ENCODE data around the gene SUCO. TPM values are rescaled to one million over a fixed set of nuclear protein-coding genes. Genes with fewer than 3 reads are reported as not detected.

SUCO gene
- total RNA-seq, 2 donors from 2014 or later: 62.2 TPM

- H3K27ac ChIP-seq (ENCODE audit: low read depth, low read length): no peak overlapping the region
- H3K36me3 ChIP-seq (ENCODE audit: control insufficient read depth, insufficient read depth, low read length): no peaks in the 10 kb centered on the region
- Mint-ChIP-seq H3K9me3 (no peaks in the 10 kb centered on the region), H3K27ac (no peak overlapping the region), H3K4me1 (peaks cover 12% of the 10 kb centered on the region), H3K27me3 (ENCODE audit: insufficient read depth) (no peaks in the 10 kb centered on the region), H3K36me3 (ENCODE audit: low read depth) (no peaks in the 10 kb centered on the region), H3K4me3 (no peak overlapping the region)
- no peaks in the 10 kb centered on the region for H3K9me3 ChIP-seq (ENCODE audit: control insufficient read depth, low read length)
- no peak overlapping the region for H3K4me3 ChIP-seq (ENCODE audit: low read length)
- WGBS, 2 experiments (ENCODE audit: insufficient coverage in 1 of 2, insufficient read length in 1 of 2): 94% methylated on average over 4 of the region's 4 CpGs
- no peaks in the 10 kb centered on the region for H3K4me1 ChIP-seq (ENCODE audit: control insufficient read depth, insufficient read depth, low read length)
- no peak for TF ChIP-seq CTCF (conservative IDR thresholded peaks at IDR 0.05)
- DNase-seq: no peak
- H3K27me3 ChIP-seq (ENCODE audit: control insufficient read depth, insufficient read depth, low read length, poor library complexity, severe bottlenecking): peaks cover 4% of the 10 kb centered on the region
- no peak overlapping the region for H3K9ac ChIP-seq (ENCODE audit: extremely low read depth, low read length, poor library complexity, severe bottlenecking)
Measured at GRCh38 chr1:172529304-172529703, 3.6 kb upstream of the SUCO start.

- Mint-ChIP-seq H3K27ac (no peak overlapping the region), H3K9me3 (no peaks in the 10 kb centered on the region), H3K36me3 (ENCODE audit: low read depth) (no peaks in the 10 kb centered on the region), H3K27me3 (ENCODE audit: insufficient read depth) (no peaks in the 10 kb centered on the region), H3K4me1 (peaks cover 18% of the 10 kb centered on the region), H3K4me3 (no peak overlapping the region)
- no peak for TF ChIP-seq CTCF (conservative IDR thresholded peaks at IDR 0.05)
- no peaks in the 10 kb centered on the region for H3K36me3 ChIP-seq (ENCODE audit: control insufficient read depth, insufficient read depth, low read length)
- no peaks in the 10 kb centered on the region for H3K9me3 ChIP-seq (ENCODE audit: control insufficient read depth, low read length)
- no peaks in the 10 kb centered on the region for H3K4me1 ChIP-seq (ENCODE audit: control insufficient read depth, insufficient read depth, low read length)
- no peak overlapping the region for H3K9ac ChIP-seq (ENCODE audit: extremely low read depth, low read length, poor library complexity, severe bottlenecking)
- H3K27me3 ChIP-seq (ENCODE audit: control insufficient read depth, insufficient read depth, low read length, poor library complexity, severe bottlenecking): peaks cover 4% of the 10 kb centered on the region
- H3K4me3 ChIP-seq (ENCODE audit: low read length): no peak overlapping the region
- WGBS, 2 experiments (ENCODE audit: insufficient coverage in 1 of 2, insufficient read length in 1 of 2): 80 to 85% methylated on average over 2 of the region's 2 CpGs
- no peak overlapping the region for H3K27ac ChIP-seq (ENCODE audit: low read depth, low read length)
- DNase-seq: no peak
Measured at GRCh38 chr1:172530000-172530399, 3.0 kb upstream of the SUCO start.

GRCh38 chr1:172531412-172532182 is 1.4 kb upstream of the SUCO start:
- no peaks in the 10 kb centered on the region for H3K27me3 Mint-ChIP-seq (ENCODE audit: insufficient read depth)
- TF ChIP-seq CTCF (conservative IDR thresholded peaks at IDR 0.05): no peak
- WGBS, 2 experiments (ENCODE audit: insufficient coverage in 1 of 2, insufficient read length in 1 of 2): 16 to 39% methylated on average over 4 to 11 of the region's 11 CpGs
- H3K27ac Mint-ChIP-seq: peak overlapping the region; percentile 99
- no peaks in the 10 kb centered on the region for H3K36me3 Mint-ChIP-seq (ENCODE audit: low read depth)
- H3K9ac ChIP-seq (ENCODE audit: extremely low read depth, low read length, poor library complexity, severe bottlenecking): peak overlapping the region; percentile 68
- H3K4me3 ChIP-seq (ENCODE audit: low read length): peak overlapping the region; percentile 96
- peak overlapping the region; percentile 98 for H3K27ac ChIP-seq (ENCODE audit: low read depth, low read length)
- no peaks in the 10 kb centered on the region for H3K36me3 ChIP-seq (ENCODE audit: control insufficient read depth, insufficient read depth, low read length)
- H3K27me3 ChIP-seq (ENCODE audit: control insufficient read depth, insufficient read depth, low read length, poor library complexity, severe bottlenecking): peaks cover 4% of the 10 kb centered on the region
- no peaks in the 10 kb centered on the region for H3K9me3 ChIP-seq (ENCODE audit: control insufficient read depth, low read length)
- H3K9me3 Mint-ChIP-seq: no peaks in the 10 kb centered on the region
- H3K4me3 Mint-ChIP-seq: peak overlapping the region; percentile 84
- peaks cover 32% of the 10 kb centered on the region for H3K4me1 Mint-ChIP-seq
- H3K4me1 ChIP-seq (ENCODE audit: control insufficient read depth, insufficient read depth, low read length): peaks cover 7% of the 10 kb centered on the region
- DNase-seq: no peak

All from endodermal cell (in vitro differentiated cells).